Germinal center (tissue), 1 donor: Measurements from ENCODE around the gene TNK2.
"Not testable (repeated sequence)": the region's sequence is repeated elsewhere in the genome, so short reads cannot be mapped to it uniquely, and the experiment has no call there.

ENCODE experiments used
- DNase-seq: peaks from one replicate; pipeline ENCODE4 v3.0.0; 2012; ENCODE audit warnings: mixed read lengths, low spot score

The TNK2 gene

GRCh38 chr3:195821403-195822130 is 86.8 kb downstream of the TNK2 start:
- DNase-seq: no peak

- no peak for DNase-seq
These were observed 87.5 kb downstream of the TNK2 start for GRCh38 chr3:195820901-195821300.

GRCh38 chr3:195820186-195820585 is 88.2 kb downstream of the TNK2 start:
- no peak for DNase-seq

- DNase-seq: no peak
These were observed 90.0 kb downstream of the TNK2 start for GRCh38 chr3:195818301-195818700.

GRCh38 chr3:195817578-195818135 is 90.7 kb downstream of the TNK2 start:
- DNase-seq: no peak

GRCh38 chr3:195816276-195816913 is 92.0 kb downstream of the TNK2 start:
- DNase-seq: not testable (repeated sequence)

- no peak for DNase-seq
These were observed 93.1 kb downstream of the TNK2 start for GRCh38 chr3:195815169-195815771.

- no peak for DNase-seq
These were observed 94.3 kb downstream of the TNK2 start for GRCh38 chr3:195813916-195814640.
